ENCODE results near the gene PPP1R11. TPM values are rescaled to one million over a fixed set of nuclear protein-coding genes. Genes with fewer than 3 reads are reported as not detected.

Gene PPP1R11
- total RNA-seq, 1 experiment from 2014 or later: 23.8 TPM

GRCh38 chr6:30101444-30102413, 34.7 kb downstream of the PPP1R11 start:
- no peak overlapping the region for H2BK120ac ChIP-seq (ENCODE audit: low read depth, low read length, poor library complexity, severe bottlenecking)
- no peak overlapping the region for H2BK15ac ChIP-seq (ENCODE audit: low read depth, low read length)
- peaks cover 5% of the 10 kb centered on the region; the same call in 1 of the 2 replicates for H3K4me1 ChIP-seq (ENCODE audit: insufficient read depth, low read length)
- H4K8ac ChIP-seq (replicated peaks; ENCODE audit: insufficient read length, low read depth, low read length): no peak overlapping the region
- no peak overlapping the region for H2BK12ac ChIP-seq (ENCODE audit: insufficient read length, low read depth, low read length)
- no peaks in the 10 kb centered on the region for H3K79me2 ChIP-seq (ENCODE audit: insufficient read depth, low read length)
- H3K9me3 ChIP-seq (ENCODE audit: control insufficient read depth, low read depth, low read length): no peaks in the 10 kb centered on the region
- no peak overlapping the region for H4K91ac ChIP-seq (ENCODE audit: insufficient read length, low read depth, low read length)
- H3K4ac ChIP-seq (ENCODE audit: low read depth, low read length): no peak overlapping the region
- Mint-ChIP-seq H3K4me1 (peaks cover 37 to 39% of the 10 kb centered on the region in 2 experiments), H3K9me3 (peaks cover 0 to 5% of the 10 kb centered on the region in 2 experiments; a peak in 3 of 5 replicates), H3K36me3 (ENCODE audit: insufficient read depth in 1 of 3, low read depth in 3 of 3) (peaks cover 0 to 2% (median 0%) of the 10 kb centered on the region in 3 experiments; a peak in 1 of 7 replicates), H3K4me3 (peak overlapping the region; percentile 52 to 83), H3K27ac (no peak overlapping the region), H3K27me3 (ENCODE audit: low read depth) (peaks cover 97% of the 10 kb centered on the region)
- no peak overlapping the region for H3K56ac ChIP-seq (ENCODE audit: insufficient read length, low read depth, low read length)
- no peak overlapping the region for H2BK5ac ChIP-seq (ENCODE audit: insufficient read length, low read length)
- H2AK5ac ChIP-seq (ENCODE audit: insufficient read length, low read length): no peak overlapping the region
- peaks cover 22% of the 10 kb centered on the region for H3K23me2 ChIP-seq (ENCODE audit: insufficient read length, low read depth, low read length, poor library complexity, severe bottlenecking)
- H3K9ac ChIP-seq (ENCODE audit: extremely low read depth, insufficient read length, low read length): no peak overlapping the region
- no peak overlapping the region for H3K23ac ChIP-seq (ENCODE audit: insufficient read length, low read depth, low read length)
- WGBS (ENCODE audit: extremely low coverage, insufficient read length, low lambda C conversion rate): no CpG with 5 or more reads among the region's 51 CpGs
- no peak overlapping the region for H2AFZ ChIP-seq (ENCODE audit: low read length)
- peak; percentile 95 for DNase-seq
- H3K27ac ChIP-seq (ENCODE audit: insufficient read length, low read depth, low read length): no peak overlapping the region
- peak overlapping the region; percentile 95 for H3K4me2 ChIP-seq (ENCODE audit: insufficient read depth, insufficient read length, low read length)
- no peak; the same call in 2 of the 3 replicates for TF ChIP-seq CTCF (conservative IDR thresholded peaks at IDR 0.05)
- no peak overlapping the region for H3K14ac ChIP-seq (ENCODE audit: insufficient read depth, low read length)
- H3K18ac ChIP-seq (ENCODE audit: insufficient read length, low read depth, low read length): no peak overlapping the region
- no peak overlapping the region for H2BK20ac ChIP-seq (ENCODE audit: low read depth, low read length, poor library complexity, severe bottlenecking)
- H4K5ac ChIP-seq (ENCODE audit: insufficient read length, low read depth, low read length): no peak overlapping the region
- H3T11ph ChIP-seq (ENCODE audit: low read length): no peak overlapping the region
- peaks cover 36% of the 10 kb centered on the region; the same call in 1 of the 2 replicates for H3K27me3 ChIP-seq (ENCODE audit: insufficient read depth, low read length)
- no peaks in the 10 kb centered on the region for H4K20me1 ChIP-seq (ENCODE audit: control insufficient read depth, insufficient read depth, insufficient read length)
- H3K79me1 ChIP-seq (ENCODE audit: insufficient read depth, low read depth, low read length, poor library complexity, severe bottlenecking): no peaks in the 10 kb centered on the region
